NCI-H748 treated with DMSO at 0.1 percent for 48 hours (cell line): ENCODE results near the gene ORC6.

Source experiments
- DNase-seq: peaks from one replicate; lab custom pipeline; 2025; lab: John Stamatoyannopoulos, UW

The ORC6 gene

DNA sequence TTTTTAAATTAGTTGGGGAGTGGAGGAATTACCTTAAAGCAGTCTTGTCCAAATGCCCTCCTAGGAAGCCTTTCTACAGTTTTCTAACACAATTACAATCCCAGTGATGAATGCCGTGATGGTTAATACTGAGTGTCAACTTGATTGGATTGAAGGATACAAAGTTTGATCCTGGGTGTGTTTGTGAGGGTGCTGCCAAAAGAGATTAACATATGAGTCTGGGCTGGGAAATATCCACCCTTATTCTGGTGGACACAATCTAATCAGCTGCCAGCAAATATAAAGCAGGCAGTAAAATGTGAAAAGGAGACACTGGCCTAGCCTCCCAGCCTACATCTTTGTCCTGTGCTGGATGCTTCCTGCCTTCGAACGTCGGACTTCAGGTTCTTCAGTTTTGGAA, 12.2 kb downstream of the ORC6 start:
- DNase-seq = no peak

DNA sequence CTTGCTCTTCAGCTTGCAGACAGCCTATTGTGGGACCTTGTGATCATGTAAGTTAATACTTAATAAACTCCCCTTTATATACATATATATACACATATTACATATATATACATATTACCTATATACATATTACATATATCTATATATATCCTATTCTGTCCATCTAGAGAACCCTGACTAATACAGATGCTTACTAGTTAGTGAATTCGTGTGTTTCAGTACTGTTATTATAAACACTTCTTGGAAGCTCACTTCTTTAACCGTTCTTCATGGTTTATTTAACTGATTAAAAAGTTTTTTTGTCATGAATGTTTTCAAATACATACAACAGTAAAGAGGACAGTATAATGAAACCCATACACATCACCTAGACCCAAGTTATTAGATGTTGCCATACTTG, 12.6 kb downstream of the ORC6 start:
- no peak for DNase-seq

DNA sequence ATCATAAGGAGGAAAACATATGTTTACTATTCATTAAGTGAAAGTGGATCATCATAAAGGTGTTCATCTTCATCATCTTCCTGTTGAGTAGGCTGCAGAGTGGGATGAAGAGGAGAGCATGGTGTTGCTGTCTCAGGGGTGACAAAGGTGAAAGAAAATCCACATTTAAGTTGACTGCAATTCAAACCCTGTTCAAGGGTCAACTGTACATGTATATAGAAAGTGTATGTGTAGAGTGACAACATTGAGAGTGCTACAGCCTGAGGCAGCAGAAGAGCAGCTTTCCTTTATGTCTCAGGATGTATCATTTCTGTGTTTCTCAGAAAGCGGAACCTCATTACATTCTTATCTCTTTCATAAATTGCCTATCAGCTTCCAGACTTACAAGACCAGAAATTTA, 17.2 kb downstream of the ORC6 start:
- no peak for DNase-seq

- DNase-seq = no peak
These were observed 20.1 kb downstream of the ORC6 start for GRCh38 chr16:46709469-46710005.

DNA sequence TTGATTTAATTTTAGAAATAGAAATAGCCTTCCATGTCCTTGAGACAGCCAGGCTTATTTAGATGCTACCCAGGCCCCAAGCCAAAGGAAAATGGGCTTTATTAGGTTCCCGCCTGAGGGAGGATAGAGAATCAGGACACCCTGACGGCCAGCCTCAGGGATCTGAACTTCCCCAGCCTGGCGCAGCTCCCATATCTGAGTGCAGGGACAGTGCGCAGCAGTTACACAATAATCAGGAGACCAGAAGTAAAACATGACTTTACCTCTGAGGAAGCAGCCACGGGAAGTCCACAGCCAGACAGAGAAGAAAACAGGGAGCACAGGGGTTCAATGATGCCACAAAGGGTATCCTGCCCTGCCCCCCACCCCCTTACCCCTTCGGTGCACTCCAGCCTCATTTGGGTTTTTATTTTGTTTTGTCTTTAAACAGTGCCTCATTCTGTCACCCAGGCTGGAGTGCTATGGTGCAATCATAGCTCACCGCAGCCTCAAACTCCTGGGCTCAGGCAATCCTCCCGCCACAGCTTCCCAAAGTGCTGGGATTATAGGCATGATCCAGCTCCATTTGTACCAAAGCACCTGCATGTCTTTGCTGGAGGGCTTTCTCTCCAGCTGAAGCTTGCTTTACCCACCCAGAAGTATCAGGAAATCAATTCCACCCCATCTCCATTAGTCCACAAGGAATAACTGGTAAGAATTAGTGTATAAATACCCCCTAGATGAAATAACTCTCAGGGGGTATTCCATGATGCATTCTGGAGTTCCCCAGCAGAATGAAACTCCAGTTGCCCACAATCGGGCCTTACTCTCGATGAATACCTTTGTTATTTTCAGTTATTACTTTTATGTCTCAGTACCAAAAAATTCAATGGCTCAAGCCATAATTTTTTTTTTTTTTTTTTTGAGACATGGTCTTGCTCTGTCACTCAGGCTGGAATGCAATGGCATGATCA, 21.9 kb downstream of the ORC6 start:
- DNase-seq = no peak

DNA sequence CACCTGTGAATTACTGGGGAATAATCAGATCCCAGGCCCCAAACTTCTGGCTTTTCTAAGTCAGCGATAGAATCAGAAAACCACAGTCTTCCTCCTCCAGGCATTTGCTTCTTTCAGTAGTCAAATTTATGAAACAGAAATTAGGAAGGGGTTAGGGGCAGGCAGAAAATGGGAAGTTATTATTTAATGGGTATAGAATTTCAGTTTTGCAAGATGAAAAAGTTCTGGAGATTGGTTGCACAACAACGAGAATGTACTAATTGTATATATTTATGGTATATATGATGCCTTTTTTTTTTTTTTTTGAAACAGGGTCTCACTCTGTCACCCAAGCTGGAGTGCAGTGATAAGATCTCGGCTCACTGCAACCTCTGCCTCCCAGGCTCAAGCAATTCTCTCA, 23.5 kb downstream of the ORC6 start:
- DNase-seq = no peak

GRCh38 chr16:46713634-46714033, 24.2 kb downstream of the ORC6 start:
- DNase-seq = no peak

DNA sequence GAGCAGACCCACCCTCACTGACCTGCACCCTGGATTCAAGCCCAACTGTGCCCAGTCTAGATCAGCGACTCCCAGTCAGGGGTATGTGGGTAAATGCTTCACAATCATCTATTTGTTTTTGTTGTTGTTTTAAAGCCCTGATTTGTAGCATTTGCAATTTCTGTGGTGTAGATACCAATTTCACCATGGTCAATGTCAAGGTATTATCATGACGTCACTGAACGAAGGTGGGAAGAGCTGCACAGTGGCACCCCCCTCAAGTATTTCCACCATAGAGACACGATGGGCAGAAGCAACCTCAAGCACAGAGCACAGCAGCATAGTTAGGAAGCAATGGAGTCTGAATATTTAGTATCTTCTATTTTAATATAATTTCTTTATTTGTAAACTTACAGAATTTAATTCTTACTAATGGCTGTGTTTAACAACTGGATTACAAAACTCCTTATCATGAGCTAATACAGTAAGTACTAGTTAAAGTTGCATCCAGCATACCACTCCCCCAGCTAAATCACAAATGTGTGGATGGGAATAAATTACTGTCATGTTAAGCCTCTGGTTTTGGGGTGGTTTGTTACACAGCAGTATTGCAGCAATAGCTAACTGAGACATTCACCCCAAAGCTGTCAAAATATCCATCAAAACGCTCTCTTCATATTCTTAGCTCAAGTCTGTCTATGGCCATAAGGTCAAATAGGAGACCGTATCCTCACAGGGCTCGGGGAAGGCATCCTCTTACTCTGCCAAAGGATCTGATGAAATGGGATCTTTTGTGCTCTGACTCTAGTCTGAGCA, 25.5 kb downstream of the ORC6 start:
- no peak for DNase-seq

DNA sequence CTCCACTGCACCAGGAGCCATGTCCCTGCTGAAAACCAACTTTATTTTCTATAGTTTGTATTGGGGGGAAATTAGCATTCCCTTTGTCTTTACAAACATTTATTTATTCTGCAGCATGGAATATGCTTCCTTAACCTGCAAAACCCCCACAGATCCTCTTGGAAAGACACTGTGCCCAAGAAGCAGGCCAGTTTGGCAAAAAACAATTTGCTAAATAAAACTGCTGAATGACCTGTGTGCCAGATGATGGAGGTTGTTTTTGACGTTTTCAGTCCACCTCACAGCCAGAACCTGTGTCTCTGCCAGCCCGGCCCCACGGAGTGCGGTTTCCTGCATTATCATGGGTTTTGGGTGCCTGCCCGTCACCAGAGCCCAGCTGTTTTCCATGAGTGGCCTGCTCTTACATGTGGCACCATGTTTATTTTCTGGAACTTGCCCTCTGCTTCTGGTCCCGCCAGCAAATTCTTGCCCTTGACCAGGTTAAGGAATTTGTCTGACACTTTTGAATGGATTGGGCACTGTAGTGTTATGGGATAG, 26.4 kb downstream of the ORC6 start:
- no peak for DNase-seq

DNA sequence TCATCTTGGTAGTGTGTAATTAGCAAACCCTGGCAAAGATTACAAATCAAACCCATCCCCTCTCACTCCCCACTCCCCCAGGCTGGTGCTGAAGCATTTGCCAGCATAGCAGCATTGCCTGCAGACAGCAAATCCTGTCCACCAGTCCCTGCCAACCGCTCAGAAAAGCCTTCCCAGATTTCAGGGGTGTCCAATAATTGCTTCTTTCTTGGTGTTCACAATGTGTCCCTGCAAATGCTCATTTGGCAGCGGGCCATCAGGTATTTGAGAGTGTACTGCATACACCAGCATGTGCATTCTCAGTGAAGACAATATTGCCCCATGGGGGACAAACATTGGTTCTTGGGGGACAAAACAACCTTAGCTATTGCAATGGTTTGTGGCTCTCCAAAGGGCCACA, 28.2 kb downstream of the ORC6 start:
- DNase-seq = no peak

DNA sequence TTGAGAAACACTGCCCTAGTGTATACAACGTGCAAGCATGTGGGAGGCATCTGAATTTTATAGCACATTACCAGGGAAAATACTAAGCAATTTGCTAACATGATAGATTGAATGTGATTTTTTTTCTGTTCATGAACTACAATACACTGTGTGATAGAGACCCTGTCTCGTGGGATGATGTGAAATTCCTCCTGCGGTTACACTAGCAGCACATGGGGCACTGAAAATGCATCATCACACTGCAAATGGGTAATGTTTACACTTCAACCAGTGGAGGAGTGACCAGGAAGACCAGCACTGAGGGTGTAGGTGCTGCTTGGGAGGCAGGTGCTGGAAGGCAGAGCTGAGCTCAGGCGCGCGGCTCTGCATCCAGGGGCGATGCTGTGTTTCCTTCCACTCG, 28.8 kb downstream of the ORC6 start:
- DNase-seq = no peak

- no peak for DNase-seq
These were observed 30.1 kb downstream of the ORC6 start for GRCh38 chr16:46719528-46719927.

GRCh38 chr16:46720619-46721018, 31.2 kb downstream of the ORC6 start:
- DNase-seq = no peak

DNA sequence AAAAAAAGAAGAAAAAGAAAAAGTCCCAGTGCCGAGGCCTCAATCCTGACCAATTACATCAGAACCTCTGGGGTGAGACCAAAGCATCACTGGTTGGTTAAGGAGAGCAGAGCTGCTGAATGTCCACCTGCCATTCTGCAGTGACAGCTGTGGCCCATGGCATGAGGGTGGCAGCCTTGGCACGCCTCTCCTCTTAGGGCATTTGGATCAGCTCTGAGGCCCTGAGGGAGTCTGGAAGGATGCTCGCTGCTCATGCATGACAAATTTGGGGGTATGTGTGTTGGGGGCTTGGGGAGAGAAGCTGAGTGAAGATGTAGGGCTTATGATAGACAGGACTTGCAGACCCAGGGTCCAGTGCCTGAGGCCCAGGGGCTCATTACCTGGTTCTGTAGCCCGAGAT, 32.4 kb downstream of the ORC6 start:
- no peak for DNase-seq

GRCh38 chr16:46727184-46727583, 37.7 kb downstream of the ORC6 start:
- no peak for DNase-seq

- DNase-seq = no peak
These were observed 38.2 kb downstream of the ORC6 start for GRCh38 chr16:46727630-46728029.

GRCh38 chr16:46728806-46729205, 39.3 kb downstream of the ORC6 start:
- no peak for DNase-seq

DNA sequence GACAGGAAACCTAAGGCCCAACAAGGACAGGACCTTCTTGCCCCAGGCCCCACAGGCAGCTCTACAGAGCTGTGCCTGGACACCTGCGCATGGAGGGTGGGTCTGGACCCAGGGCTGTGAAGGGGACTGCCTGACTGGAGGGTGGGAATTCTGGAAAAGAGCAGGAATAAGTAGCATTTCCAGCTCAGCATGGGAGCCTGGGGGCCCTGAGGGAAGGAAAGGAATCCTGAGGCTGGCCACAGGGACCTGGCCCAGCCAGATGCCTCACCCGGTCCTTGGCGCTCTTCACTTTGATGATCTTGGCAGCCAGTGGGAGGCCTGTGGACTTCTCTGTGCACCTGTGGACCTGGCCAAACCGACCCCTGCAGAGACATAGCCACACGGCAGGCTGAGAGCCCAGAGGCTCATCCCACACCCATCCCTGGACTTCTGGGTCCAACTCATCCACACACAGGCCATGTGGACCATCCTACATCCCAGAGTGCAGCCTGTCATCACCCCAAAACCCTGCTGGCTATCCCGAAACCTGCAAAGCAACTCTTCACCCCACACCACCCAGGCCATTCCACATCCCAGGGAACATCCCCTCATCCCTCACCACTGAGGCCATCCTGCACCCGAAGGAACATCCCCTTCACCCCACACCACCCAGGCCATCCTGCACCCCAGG, 40.0 kb downstream of the ORC6 start:
- no peak for DNase-seq

- DNase-seq = no peak
These were observed 40.7 kb downstream of the ORC6 start for GRCh38 chr16:46730126-46730525.

- no peak for DNase-seq
These were observed 41.6 kb downstream of the ORC6 start for GRCh38 chr16:46730801-46731690.
